Effector CD8-positive, alpha-beta T cell (primary cell): ENCODE measurements around the gene SHOX.

Source experiments
- DNase-seq: peaks from one replicate; lab custom pipeline; 2025; lab: John Stamatoyannopoulos, UW

SHOX gene

GRCh38 chrX:666762-667720 is 36.5 kb downstream of the SHOX start:
- no peak for DNase-seq

- DNase-seq: no peak
Observed at GRCh38 chrX:670645-671044, 40.1 kb downstream of the SHOX start.

- DNase-seq: no peak
Observed at GRCh38 chrX:672931-673330, 42.3 kb downstream of the SHOX start.

- no peak for DNase-seq
Observed at GRCh38 chrX:675279-675954, 44.8 kb downstream of the SHOX start.

GRCh38 chrX:675955-676295 is 45.3 kb downstream of the SHOX start:
- DNase-seq: no peak

- no peak for DNase-seq
Observed at GRCh38 chrX:677376-677775, 46.8 kb downstream of the SHOX start.

- no peak for DNase-seq
Observed at GRCh38 chrX:679291-679979, 48.8 kb downstream of the SHOX start.

- no peak for DNase-seq
Observed at GRCh38 chrX:680062-680461, 49.5 kb downstream of the SHOX start.

GRCh38 chrX:681989-682388 is 51.4 kb downstream of the SHOX start:
- DNase-seq: no peak

- no peak for DNase-seq
Observed at GRCh38 chrX:682892-683291, 52.3 kb downstream of the SHOX start.

GRCh38 chrX:683576-683975 is 53.0 kb downstream of the SHOX start:
- DNase-seq: no peak

- DNase-seq: no peak
Observed at GRCh38 chrX:685120-686032, 54.8 kb downstream of the SHOX start.

- DNase-seq: no peak
Observed at GRCh38 chrX:689983-690382, 59.4 kb downstream of the SHOX start.

GRCh38 chrX:694800-695199 is 64.2 kb downstream of the SHOX start:
- no peak for DNase-seq

- DNase-seq: no peak
Observed at GRCh38 chrX:698206-698605, 67.6 kb downstream of the SHOX start.

GRCh38 chrX:700936-701335 is 70.3 kb downstream of the SHOX start:
- DNase-seq: no peak

GRCh38 chrX:701673-702072 is 71.1 kb downstream of the SHOX start:
- no peak for DNase-seq

- no peak for DNase-seq
Observed at GRCh38 chrX:703466-703865, 72.9 kb downstream of the SHOX start.

GRCh38 chrX:703866-704265 is 73.3 kb downstream of the SHOX start:
- no peak for DNase-seq
